Lung microvascular endothelial cell (primary cell): Measurements from ENCODE around the gene SARNP. TPM values are rescaled to one million over a fixed set of nuclear protein-coding genes. Genes with fewer than 3 reads are reported as not detected.

Source experiments
- DNase-seq, 2 donors: peaks; one replicate each; pipeline versions ENCODE4 v3.0.0 to v3.0.0-alpha.2; 2010; ENCODE audit warnings: low read depth in 2 of 2
- total RNA-seq: library from RNA; depleted of rRNA; stranded (reverse); fragments of >200 nt; gene quantifications from 2 replicates; pipeline ENCODE4 v1.2.1, GENCODE V29; 2014

The SARNP gene
- total RNA-seq, 1 donor from 2014 or later: 74.0 TPM

- DNase-seq: peak in 1 of 2 donors; percentile 83
Observed at GRCh38 chr12:55743406-55744339, 73.9 kb downstream of the SARNP start.

- DNase-seq: peak; percentile 77
Observed at GRCh38 chr12:55742719-55743405, 74.7 kb downstream of the SARNP start, which contains the start of gene GDF11. GDF11 (plus strand) TSS chr12:55743122; CDS start chr12:55743317, 195 bp downstream.

- DNase-seq: no peak
Observed at GRCh38 chr12:55741931-55742680, 75.4 kb downstream of the SARNP start.

- no peak for DNase-seq
Observed at GRCh38 chr12:55739025-55739378, 78.5 kb downstream of the SARNP start.

GRCh38 chr12:55738123-55739024 is 79.2 kb downstream of the SARNP start:
- DNase-seq: peak; percentile 72 to 86

- DNase-seq: no peak
Observed at GRCh38 chr12:55737581-55738122, 79.9 kb downstream of the SARNP start.

GRCh38 chr12:55736780-55737580 is 80.5 kb downstream of the SARNP start:
- peak; percentile 69 to 81 for DNase-seq

GRCh38 chr12:55736076-55736475 is 81.4 kb downstream of the SARNP start:
- DNase-seq: no peak

GRCh38 chr12:55734595-55734994 is 82.9 kb downstream of the SARNP start:
- DNase-seq: no peak

- DNase-seq: no peak
Observed at GRCh38 chr12:55733858-55734257, 83.7 kb downstream of the SARNP start.

GRCh38 chr12:55733021-55733555 is 84.4 kb downstream of the SARNP start:
- DNase-seq: no peak

GRCh38 chr12:55732288-55732687 is 85.2 kb downstream of the SARNP start:
- no peak for DNase-seq

- peak in 1 of 2 donors; percentile 83 for DNase-seq
Observed at GRCh38 chr12:55729819-55730818, 87.4 kb downstream of the SARNP start.

- DNase-seq: peak; percentile 91 to 96
Observed at GRCh38 chr12:55728939-55729818, 88.3 kb downstream of the SARNP start, which contains the start of gene CD63. CD63 (minus strand) TSS chr12:55729009; CDS start chr12:55728341, 668 bp downstream.

- DNase-seq: peak; percentile 76 to 78
Observed at GRCh38 chr12:55728186-55728938, 89.2 kb downstream of the SARNP start.

- peak; percentile 58 to 59 for DNase-seq
Observed at GRCh38 chr12:55727643-55728185, 89.8 kb downstream of the SARNP start.
